ENCODE results near the gene ASTN1.

ASTN1 gene

GRCh38 chr1:176877557-176877956 is 287.0 kb downstream of the ASTN1 start:
- H3K9me3 ChIP-seq (ENCODE audit: control insufficient read depth in 5 of 5, low read length in 5 of 5) = no peaks in the 10 kb centered on the region
- H3K36me3 ChIP-seq (ENCODE audit: control insufficient read depth in 5 of 5, insufficient read depth in 5 of 5, low read length in 5 of 5) = no peaks in the 10 kb centered on the region
- no peak overlapping the region for H3K9ac ChIP-seq (ENCODE audit: low read length in 5 of 5)
- H3K4me3 ChIP-seq (ENCODE audit: low read depth in 1 of 5, low read length in 5 of 5) = no peak overlapping the region
- H3K27me3 ChIP-seq (ENCODE audit: control insufficient read depth in 5 of 5, insufficient read depth in 4 of 5, low read length in 5 of 5) = peaks cover 0 to 2% (median 0%) of the 10 kb centered on the region in 5 donors
- H3K27ac ChIP-seq (ENCODE audit: low read depth, low read length) = no peak overlapping the region
- no peaks in the 10 kb centered on the region for H3K4me1 ChIP-seq (ENCODE audit: control insufficient read depth in 5 of 5, insufficient read depth in 5 of 5, low read length in 5 of 5)

DNA sequence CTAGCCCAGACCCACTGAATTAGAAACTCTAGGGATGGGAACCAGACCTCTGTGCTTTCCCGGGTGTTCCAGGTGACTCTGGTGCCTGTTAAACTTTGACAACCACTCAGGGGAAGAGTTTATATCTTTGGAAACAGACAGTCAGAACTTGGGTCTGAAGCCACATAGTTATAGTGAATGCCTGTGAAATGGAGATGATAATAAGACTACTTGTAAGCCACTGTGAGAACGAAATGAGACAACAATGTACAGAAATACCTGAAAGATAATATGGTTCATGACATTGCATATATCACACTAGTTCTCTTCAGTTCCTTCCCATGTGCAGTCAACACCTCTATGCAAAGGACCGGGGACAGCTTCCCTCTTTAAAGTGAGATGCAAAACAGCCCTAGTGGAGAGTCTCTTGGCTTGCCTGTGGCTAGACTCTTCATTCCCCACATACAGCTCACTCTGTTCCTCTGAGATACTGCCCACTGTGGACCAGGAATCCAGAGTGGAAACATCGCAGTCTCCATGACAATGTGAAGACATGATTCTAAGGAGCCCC is 287.5 kb downstream of the ASTN1 start:
- H3K4me1 ChIP-seq (ENCODE audit: control insufficient read depth in 5 of 5, insufficient read depth in 5 of 5, low read length in 5 of 5) = no peaks in the 10 kb centered on the region
- no peaks in the 10 kb centered on the region for H3K36me3 ChIP-seq (ENCODE audit: control insufficient read depth in 5 of 5, insufficient read depth in 5 of 5, low read length in 5 of 5)
- H3K27ac ChIP-seq (ENCODE audit: low read depth, low read length) = no peak overlapping the region
- H3K9ac ChIP-seq (ENCODE audit: low read length in 5 of 5) = no peak overlapping the region
- H3K9me3 ChIP-seq (ENCODE audit: control insufficient read depth in 5 of 5, low read length in 5 of 5) = no peaks in the 10 kb centered on the region
- no peak overlapping the region for H3K4me3 ChIP-seq (ENCODE audit: low read depth in 1 of 5, low read length in 5 of 5)
- H3K27me3 ChIP-seq (ENCODE audit: control insufficient read depth in 5 of 5, insufficient read depth in 4 of 5, low read length in 5 of 5) = peaks cover 0 to 2% (median 0%) of the 10 kb centered on the region in 5 donors

DNA sequence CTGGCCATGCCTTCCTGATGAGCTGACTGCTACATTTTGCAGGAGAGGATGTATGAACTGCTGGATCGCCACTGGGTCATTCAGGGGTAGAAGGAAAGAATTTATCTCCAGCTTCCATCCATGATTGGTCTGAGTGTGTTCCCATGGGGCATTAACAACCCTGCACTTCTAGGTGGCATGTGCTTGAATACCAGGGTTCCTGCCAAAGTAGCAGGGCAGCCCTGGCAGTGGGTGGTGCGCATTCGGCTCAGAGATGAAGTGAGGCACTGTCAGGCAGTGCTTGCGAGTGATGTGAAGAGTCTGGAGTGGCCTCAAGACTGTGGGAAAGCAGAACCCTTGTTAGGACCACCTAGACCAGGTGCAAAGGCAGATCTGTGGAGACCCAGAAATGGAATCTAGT is 294.9 kb downstream of the ASTN1 start:
- H3K27ac ChIP-seq (ENCODE audit: low read depth, low read length) = no peak overlapping the region
- no peaks in the 10 kb centered on the region for H3K9me3 ChIP-seq (ENCODE audit: control insufficient read depth in 5 of 5, low read length in 5 of 5)
- no peak overlapping the region for H3K4me3 ChIP-seq (ENCODE audit: low read depth in 1 of 5, low read length in 5 of 5)

GRCh38 chr1:176866011-176866714 is 298.3 kb downstream of the ASTN1 start:
- Histone ChIP-seq H3K27ac (ENCODE audit: low read depth, low read length) (no peak overlapping the region), H3K4me3 (ENCODE audit: low read depth in 1 of 5, low read length in 5 of 5) (no peak overlapping the region), H3K4me1 (ENCODE audit: control insufficient read depth in 5 of 5, insufficient read depth in 5 of 5, low read length in 5 of 5) (no peaks in the 10 kb centered on the region), H3K27me3 (ENCODE audit: control insufficient read depth in 5 of 5, insufficient read depth in 4 of 5, low read length in 5 of 5) (peaks cover 0 to 4% (median 0%) of the 10 kb centered on the region in 5 donors), H3K9ac (ENCODE audit: low read length in 5 of 5) (no peak overlapping the region), H3K9me3 (ENCODE audit: control insufficient read depth in 5 of 5, low read length in 5 of 5) (no peaks in the 10 kb centered on the region), H3K36me3 (ENCODE audit: control insufficient read depth in 5 of 5, insufficient read depth in 5 of 5, low read length in 5 of 5) (no peaks in the 10 kb centered on the region)

More for the DNA sequence above, 294.9 kb downstream of the ASTN1 start:
- Histone ChIP-seq H3K36me3 (ENCODE audit: control insufficient read depth in 5 of 5, insufficient read depth in 5 of 5, low read length in 5 of 5) (no peaks in the 10 kb centered on the region), H3K27me3 (ENCODE audit: control insufficient read depth in 5 of 5, insufficient read depth in 4 of 5, low read length in 5 of 5) (peaks cover 0 to 4% (median 0%) of the 10 kb centered on the region in 5 donors), H3K4me1 (ENCODE audit: control insufficient read depth in 5 of 5, insufficient read depth in 5 of 5, low read length in 5 of 5) (no peaks in the 10 kb centered on the region), H3K9ac (ENCODE audit: low read length in 5 of 5) (no peak overlapping the region)

DNA sequence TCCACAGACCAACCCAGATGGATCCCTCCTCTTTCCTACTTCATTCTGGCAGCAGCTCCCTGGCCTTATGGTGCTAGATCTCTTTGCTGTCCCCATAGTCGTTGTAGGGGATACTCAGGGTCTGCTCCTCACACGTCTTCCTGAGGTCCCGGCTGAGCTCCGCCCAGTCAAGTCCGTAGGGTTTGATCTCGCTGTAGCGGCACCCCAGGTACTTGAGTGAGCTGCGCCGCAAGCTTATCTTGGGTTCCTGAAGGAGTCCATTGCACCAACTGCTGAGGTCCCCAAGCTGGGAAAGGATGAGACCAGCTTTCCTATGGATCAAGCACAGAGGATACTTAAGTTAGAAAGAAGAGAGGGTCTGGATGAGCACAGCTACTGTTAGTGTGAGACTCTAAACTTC is 300.3 kb downstream of the ASTN1 start:
- no peak overlapping the region for H3K4me3 ChIP-seq (ENCODE audit: low read depth in 1 of 5, low read length in 5 of 5)
- H3K36me3 ChIP-seq (ENCODE audit: control insufficient read depth in 5 of 5, insufficient read depth in 5 of 5, low read length in 5 of 5) = no peaks in the 10 kb centered on the region
- H3K9ac ChIP-seq (ENCODE audit: low read length in 5 of 5) = no peak overlapping the region
- no peaks in the 10 kb centered on the region for H3K9me3 ChIP-seq (ENCODE audit: control insufficient read depth in 5 of 5, low read length in 5 of 5)
- no peak overlapping the region for H3K27ac ChIP-seq (ENCODE audit: low read depth, low read length)
- no peaks in the 10 kb centered on the region for H3K4me1 ChIP-seq (ENCODE audit: control insufficient read depth in 5 of 5, insufficient read depth in 5 of 5, low read length in 5 of 5)
- peaks cover 0 to 4% (median 0%) of the 10 kb centered on the region in 5 donors for H3K27me3 ChIP-seq (ENCODE audit: control insufficient read depth in 5 of 5, insufficient read depth in 4 of 5, low read length in 5 of 5)

- Histone ChIP-seq H3K36me3 (ENCODE audit: control insufficient read depth in 5 of 5, insufficient read depth in 5 of 5, low read length in 5 of 5) (no peaks in the 10 kb centered on the region), H3K4me3 (ENCODE audit: low read depth in 1 of 5, low read length in 5 of 5) (no peak overlapping the region), H3K27ac (ENCODE audit: low read depth, low read length) (no peak overlapping the region), H3K9ac (ENCODE audit: low read length in 5 of 5) (no peak overlapping the region), H3K9me3 (ENCODE audit: control insufficient read depth in 5 of 5, low read length in 5 of 5) (no peaks in the 10 kb centered on the region), H3K4me1 (ENCODE audit: control insufficient read depth in 5 of 5, insufficient read depth in 5 of 5, low read length in 5 of 5) (no peaks in the 10 kb centered on the region), H3K27me3 (ENCODE audit: control insufficient read depth in 5 of 5, insufficient read depth in 4 of 5, low read length in 5 of 5) (peaks cover 0 to 4% (median 0%) of the 10 kb centered on the region in 5 donors)
These were observed 300.9 kb downstream of the ASTN1 start for GRCh38 chr1:176863613-176864012.

- no peaks in the 10 kb centered on the region for H3K9me3 ChIP-seq (ENCODE audit: control insufficient read depth in 5 of 5, low read length in 5 of 5)
- H3K4me1 ChIP-seq (ENCODE audit: control insufficient read depth in 5 of 5, insufficient read depth in 5 of 5, low read length in 5 of 5) = no peaks in the 10 kb centered on the region
- H3K9ac ChIP-seq (ENCODE audit: low read length in 5 of 5) = no peak overlapping the region
- no peaks in the 10 kb centered on the region for H3K36me3 ChIP-seq (ENCODE audit: control insufficient read depth in 5 of 5, insufficient read depth in 5 of 5, low read length in 5 of 5)
- no peak overlapping the region for H3K4me3 ChIP-seq (ENCODE audit: low read depth in 1 of 5, low read length in 5 of 5)
- no peaks in the 10 kb centered on the region for H3K27me3 ChIP-seq (ENCODE audit: control insufficient read depth in 5 of 5, insufficient read depth in 4 of 5, low read length in 5 of 5)
- no peak overlapping the region for H3K27ac ChIP-seq (ENCODE audit: low read depth, low read length)
These were observed 306.0 kb downstream of the ASTN1 start for GRCh38 chr1:176858433-176858916.

DNA sequence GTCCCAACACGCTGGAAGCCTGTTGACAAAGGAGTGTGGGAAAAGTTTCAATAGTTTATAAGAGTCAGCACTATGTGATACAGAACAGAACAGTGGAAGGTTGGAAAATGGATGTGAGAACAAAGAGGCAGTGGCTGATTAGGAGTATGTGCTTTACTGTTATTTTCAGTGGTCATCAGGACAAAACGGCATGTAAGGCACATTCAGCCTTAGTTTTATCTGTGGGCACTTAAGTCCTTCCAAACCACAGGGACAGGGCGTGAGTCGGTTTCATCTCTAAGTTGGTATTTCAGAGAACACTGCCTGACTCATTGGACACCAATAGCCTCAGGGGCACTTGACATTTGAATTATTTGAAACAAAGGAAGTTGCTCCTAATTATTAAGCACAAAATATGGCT is 306.9 kb downstream of the ASTN1 start:
- H3K9ac ChIP-seq (ENCODE audit: low read length in 5 of 5) = no peak overlapping the region
- no peaks in the 10 kb centered on the region for H3K4me1 ChIP-seq (ENCODE audit: control insufficient read depth in 5 of 5, insufficient read depth in 5 of 5, low read length in 5 of 5)
- no peaks in the 10 kb centered on the region for H3K9me3 ChIP-seq (ENCODE audit: control insufficient read depth in 5 of 5, low read length in 5 of 5)
- no peaks in the 10 kb centered on the region for H3K36me3 ChIP-seq (ENCODE audit: control insufficient read depth in 5 of 5, insufficient read depth in 5 of 5, low read length in 5 of 5)
- no peak overlapping the region for H3K27ac ChIP-seq (ENCODE audit: low read depth, low read length)
- H3K4me3 ChIP-seq (ENCODE audit: low read depth in 1 of 5, low read length in 5 of 5) = no peak overlapping the region
- no peaks in the 10 kb centered on the region for H3K27me3 ChIP-seq (ENCODE audit: control insufficient read depth in 5 of 5, insufficient read depth in 4 of 5, low read length in 5 of 5)

DNA sequence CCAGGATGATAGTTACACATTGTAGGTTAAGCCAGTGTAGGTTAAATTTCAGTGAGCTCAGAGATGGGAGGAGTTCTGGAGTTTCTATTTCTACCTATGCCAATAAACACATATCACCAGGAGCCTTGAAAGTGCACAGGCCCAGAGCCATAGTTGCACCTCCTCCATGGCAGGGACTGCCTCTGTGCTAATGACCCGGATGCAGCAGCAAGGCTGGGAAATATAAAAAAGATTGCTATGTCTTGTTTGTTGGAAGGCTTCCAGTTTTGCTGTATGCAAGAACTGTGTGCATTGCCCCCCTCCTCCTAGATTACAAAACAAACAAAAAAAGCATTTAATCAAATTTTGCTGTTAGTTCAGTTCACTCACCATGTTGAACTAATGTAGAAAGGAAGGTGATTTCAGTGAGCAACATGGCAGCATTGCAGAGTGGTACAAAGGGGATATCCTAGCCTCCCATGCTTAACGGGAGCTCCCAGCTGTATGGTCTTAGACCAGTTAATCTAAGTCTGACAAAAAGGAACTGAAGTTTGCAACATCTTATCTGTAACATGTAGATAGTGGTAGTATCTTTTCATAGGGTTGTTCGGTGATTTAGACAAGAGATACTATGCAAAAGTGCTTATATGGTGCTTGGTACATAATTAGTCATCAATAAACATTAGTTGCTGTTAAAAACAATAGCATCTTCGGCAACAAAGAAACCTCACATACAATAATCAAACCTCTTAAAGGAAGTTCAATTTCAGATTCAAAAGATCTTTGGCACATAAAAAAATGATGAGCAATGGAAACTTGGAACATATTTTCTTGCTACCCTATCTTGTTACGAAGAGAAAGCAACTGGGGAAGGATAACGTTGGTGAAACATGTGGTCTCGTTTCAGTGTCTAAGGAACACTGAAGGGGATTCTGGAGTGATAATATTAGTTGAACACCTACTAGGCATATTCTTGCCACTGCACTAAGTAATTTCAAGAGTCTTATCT is 309.5 kb downstream of the ASTN1 start:
- Histone ChIP-seq H3K9ac (ENCODE audit: low read length in 5 of 5) (no peak overlapping the region), H3K4me3 (ENCODE audit: low read depth in 1 of 5, low read length in 5 of 5) (no peak overlapping the region), H3K9me3 (ENCODE audit: control insufficient read depth in 5 of 5, low read length in 5 of 5) (no peaks in the 10 kb centered on the region), H3K36me3 (ENCODE audit: control insufficient read depth in 5 of 5, insufficient read depth in 5 of 5, low read length in 5 of 5) (no peaks in the 10 kb centered on the region), H3K27ac (ENCODE audit: low read depth, low read length) (no peak overlapping the region), H3K4me1 (ENCODE audit: control insufficient read depth in 5 of 5, insufficient read depth in 5 of 5, low read length in 5 of 5) (no peaks in the 10 kb centered on the region), H3K27me3 (ENCODE audit: control insufficient read depth in 5 of 5, insufficient read depth in 4 of 5, low read length in 5 of 5) (no peaks in the 10 kb centered on the region)

DNA sequence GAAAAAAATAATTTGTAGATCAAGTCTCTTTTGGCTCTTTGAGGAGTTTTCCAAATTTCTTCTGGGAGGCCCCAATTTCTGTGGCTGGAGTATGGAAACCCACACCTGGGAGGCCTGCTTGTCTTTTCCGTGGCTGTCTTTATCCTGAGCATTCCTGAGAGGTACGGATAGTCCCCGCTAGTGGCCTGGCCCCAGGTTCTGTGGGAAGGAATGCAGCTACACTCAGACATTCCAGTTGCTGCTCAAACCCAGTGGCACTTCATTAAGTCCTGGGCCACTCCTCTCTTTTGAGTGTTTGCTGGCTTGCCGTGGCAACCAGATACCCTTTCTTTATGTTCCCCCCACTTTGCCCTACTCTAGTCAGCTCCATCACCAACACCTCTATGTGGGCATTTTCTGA is 310.4 kb downstream of the ASTN1 start:
- no peaks in the 10 kb centered on the region for H3K27me3 ChIP-seq (ENCODE audit: control insufficient read depth in 5 of 5, insufficient read depth in 4 of 5, low read length in 5 of 5)
- no peaks in the 10 kb centered on the region for H3K9me3 ChIP-seq (ENCODE audit: control insufficient read depth in 5 of 5, low read length in 5 of 5)
- no peaks in the 10 kb centered on the region for H3K36me3 ChIP-seq (ENCODE audit: control insufficient read depth in 5 of 5, insufficient read depth in 5 of 5, low read length in 5 of 5)
- H3K4me1 ChIP-seq (ENCODE audit: control insufficient read depth in 5 of 5, insufficient read depth in 5 of 5, low read length in 5 of 5) = no peaks in the 10 kb centered on the region
- H3K9ac ChIP-seq (ENCODE audit: low read length in 5 of 5) = no peak overlapping the region
- H3K4me3 ChIP-seq (ENCODE audit: low read depth in 1 of 5, low read length in 5 of 5) = no peak overlapping the region
- H3K27ac ChIP-seq (ENCODE audit: low read depth, low read length) = no peak overlapping the region

Data from subcutaneous abdominal adipose tissue (tissue), 5 donors.